ENCODE measurements around the gene CEP85. TPM values are rescaled to one million over a fixed set of nuclear protein-coding genes. Genes with fewer than 3 reads are reported as not detected.
A peak's percentile ranks its signal among the peaks of the same experiment; 100 is the strongest.

The CEP85 gene
- total and polyA plus RNA-seq, 8 donors: 2.7 to 6.6 (median 3.7) TPM

DNA sequence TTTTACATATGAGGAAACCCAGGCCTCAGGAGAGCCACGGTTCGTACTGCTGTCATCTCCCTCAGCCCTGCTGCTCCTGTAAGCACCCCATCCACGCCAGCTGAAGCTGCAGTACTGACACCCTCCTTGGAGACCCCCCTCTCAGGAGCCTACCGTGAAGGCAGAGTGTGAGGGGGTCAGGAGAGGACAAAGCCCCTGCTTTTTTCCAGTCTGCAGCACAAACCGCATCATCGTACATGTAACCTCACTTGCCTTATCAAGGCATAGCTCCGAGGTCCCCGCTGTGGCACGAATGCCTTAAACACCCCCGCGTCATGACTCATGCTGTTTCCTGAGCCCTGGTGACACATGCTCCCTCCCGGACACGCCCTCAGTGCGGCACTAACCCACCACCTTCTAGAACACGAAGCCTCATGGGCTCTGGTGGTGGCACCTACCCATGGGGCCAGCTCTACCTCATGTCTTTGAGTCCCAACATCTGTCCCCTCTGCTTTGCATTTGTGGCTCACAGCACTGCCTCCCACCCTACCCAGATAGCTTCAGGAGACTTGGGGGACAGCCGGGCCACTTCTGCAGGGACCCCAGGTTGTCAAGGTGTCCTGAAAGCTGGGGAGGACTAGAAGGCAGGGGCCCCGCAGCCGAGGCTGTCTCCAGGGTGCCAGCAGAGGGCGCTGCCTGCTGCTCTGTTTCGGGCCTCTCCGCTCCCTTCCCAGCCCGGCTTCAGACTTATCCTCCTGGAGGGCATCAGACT, 50.8 kb downstream of the CEP85 start:
- H3K27ac ChIP-seq: no peak overlapping the region
- ATAC-seq: peak; percentile 36 to 54 (median 48)
- WGBS, 2 donors: 42 to 48% methylated on average over 22 of the region's 22 CpGs
- peak in 5 of 6 donors; percentile 43 to 83 (median 60) for DNase-seq
- intact Hi-C loops (cut with DNase I): loop anchor here in 1 of 3 donors (5.0 kb wide), 1 partner anchor 38 kb away; no protein-coding TSS in a partner anchor
- FAIRE-seq: no peak
- no peak overlapping the region for H3K4me3 ChIP-seq
- H3K9me3 ChIP-seq: no peaks in the 10 kb centered on the region
- no peaks in the 10 kb centered on the region for H3K36me3 ChIP-seq
- TF ChIP-seq CTCF (IDR thresholded peaks at IDR 0.05): peak; percentile 41 to 63 (median 52)
- H3K27me3 ChIP-seq: no peaks in the 10 kb centered on the region
- H3K4me1 ChIP-seq: peaks cover 0 to 12% (median 0%) of the 10 kb centered on the region in 3 donors

DNA sequence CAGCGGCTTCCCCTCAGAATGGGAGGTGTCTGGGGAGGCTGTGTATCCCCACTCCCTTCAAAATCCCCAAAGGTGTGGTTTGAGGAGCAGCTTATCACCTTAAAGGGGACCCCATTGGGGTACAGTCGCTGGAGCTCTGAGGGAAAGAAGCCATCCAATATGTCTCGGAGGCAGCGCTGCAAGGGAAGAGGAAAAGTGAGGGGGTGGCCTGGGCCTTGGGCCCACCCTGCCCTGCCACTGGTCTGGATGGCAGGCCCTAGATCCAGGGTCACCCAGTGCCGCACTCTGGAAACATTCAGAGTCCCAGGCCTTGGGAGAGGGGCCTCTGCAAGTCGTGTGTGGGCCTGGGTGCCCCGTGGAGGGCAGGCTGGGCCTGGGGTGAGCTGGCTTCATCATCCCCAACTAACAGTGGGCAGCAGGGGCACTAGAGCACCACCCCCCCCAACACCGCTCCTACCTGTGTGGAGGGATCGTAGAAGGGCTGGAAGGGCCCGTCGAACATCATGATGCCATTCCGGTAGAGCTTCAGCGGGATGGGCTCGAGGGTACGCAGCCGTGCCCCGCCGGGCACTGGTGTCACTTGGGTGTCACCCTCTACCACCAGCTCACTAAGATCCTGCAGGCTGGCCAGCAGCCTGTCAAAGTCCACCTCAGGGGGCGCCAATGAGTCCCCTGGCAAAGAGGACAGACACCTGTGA, 51.5 kb downstream of the CEP85 start:
- WGBS, 2 donors: 78 to 82% methylated on average over 19 of the region's 19 CpGs
- peak in 3 of 6 donors; percentile 45 to 60 (median 59) for DNase-seq
- no peaks in the 10 kb centered on the region for H3K9me3 ChIP-seq
- H3K36me3 ChIP-seq: no peaks in the 10 kb centered on the region
- no peak for ATAC-seq
- H3K27ac ChIP-seq: no peak overlapping the region
- H3K4me3 ChIP-seq: no peak overlapping the region
- peaks cover 0 to 12% (median 0%) of the 10 kb centered on the region in 3 donors for H3K4me1 ChIP-seq
- FAIRE-seq: no peak
- TF ChIP-seq CTCF (IDR thresholded peaks at IDR 0.05): peak in 1 of 4 donors; percentile 10
- intact Hi-C loops (cut with DNase I): no loop called here
- H3K27me3 ChIP-seq: no peaks in the 10 kb centered on the region

DNA sequence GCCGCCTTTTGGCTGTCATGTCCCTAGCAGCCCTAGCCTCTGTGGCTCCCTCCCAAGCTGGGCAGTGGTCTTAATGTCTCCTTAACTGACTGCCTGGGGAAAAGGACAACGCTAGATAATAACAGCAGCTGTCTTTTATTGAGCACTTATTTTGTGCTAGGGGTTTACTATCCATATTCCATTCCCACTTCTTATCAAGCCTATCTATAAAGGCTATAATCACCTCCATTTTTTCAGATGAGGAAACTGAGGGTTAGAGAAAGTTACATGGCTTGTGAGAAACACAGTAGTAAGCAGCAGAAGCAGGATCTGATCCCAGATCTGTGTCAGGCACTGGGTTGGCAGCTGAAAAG, 52.0 kb downstream of the CEP85 start:
- no peak for DNase-seq
- intact Hi-C loops (cut with DNase I): no loop called here

DNA sequence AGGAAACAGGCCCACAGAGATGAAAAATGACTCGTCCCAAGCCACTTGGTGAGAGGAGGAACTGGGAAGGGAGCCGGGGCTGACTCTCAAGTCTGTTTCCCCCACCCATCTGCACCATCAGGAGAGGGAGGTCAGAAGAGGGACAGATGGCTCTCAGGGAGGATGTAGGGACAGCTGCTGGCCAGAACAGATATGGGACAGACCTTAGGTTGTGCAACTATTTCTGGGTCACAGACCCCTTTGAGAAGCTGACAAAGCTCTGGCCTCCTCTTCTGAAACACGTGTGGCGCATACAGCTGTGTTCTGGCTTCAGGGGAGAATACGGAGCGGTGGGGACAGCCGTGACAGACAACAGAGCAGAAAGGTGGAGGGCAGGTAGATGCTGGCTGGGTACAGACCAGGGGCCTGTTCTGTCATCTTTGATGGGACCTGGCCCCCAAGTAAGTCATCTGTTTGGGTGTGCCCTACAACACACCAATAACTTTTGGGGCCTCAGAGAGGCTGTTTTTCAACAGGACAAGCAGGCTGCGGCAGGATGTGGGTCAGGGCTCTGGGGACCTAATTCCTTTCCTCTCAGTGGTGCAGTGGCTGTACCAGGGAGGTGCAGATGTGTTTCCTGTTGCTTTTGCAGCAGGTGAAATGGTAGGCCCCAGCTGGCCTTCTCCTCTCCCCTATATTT, 53.2 kb downstream of the CEP85 start:
- FAIRE-seq (no peak), ATAC-seq (no peak), DNase-seq (no peak)
- TF ChIP-seq CTCF (IDR thresholded peaks at IDR 0.05): no peak
- Histone ChIP-seq H3K9me3 (no peaks in the 10 kb centered on the region), H3K4me3 (no peak overlapping the region), H3K36me3 (no peaks in the 10 kb centered on the region), H3K4me1 (peaks cover 0 to 4% (median 0%) of the 10 kb centered on the region in 3 donors), H3K27me3 (no peaks in the 10 kb centered on the region), H3K27ac (no peak overlapping the region)
- intact Hi-C loops (cut with DNase I): no loop called here
- 79 to 83% methylated on average over 8 of the region's 8 CpGs for WGBS, 2 donors

More for the DNA sequence above, 52.0 kb downstream of the CEP85 start:
- Histone ChIP-seq H3K36me3 (no peaks in the 10 kb centered on the region), H3K27me3 (no peaks in the 10 kb centered on the region), H3K9me3 (no peaks in the 10 kb centered on the region), H3K4me3 (no peak overlapping the region), H3K27ac (no peak overlapping the region), H3K4me1 (peaks cover 0 to 9% (median 0%) of the 10 kb centered on the region in 3 donors)
- WGBS, 2 donors: 72% methylated on average over 2 of the region's 2 CpGs
- no peak for ATAC-seq
- TF ChIP-seq CTCF (IDR thresholded peaks at IDR 0.05): no peak
- FAIRE-seq: no peak
